ENCODE data around the gene MAPK8.

Gene MAPK8

GRCh38 chr10:48306265-48306869 lies at the start of gene MAPK8 (continued):
- TF ChIP-seq, protein P1, sequence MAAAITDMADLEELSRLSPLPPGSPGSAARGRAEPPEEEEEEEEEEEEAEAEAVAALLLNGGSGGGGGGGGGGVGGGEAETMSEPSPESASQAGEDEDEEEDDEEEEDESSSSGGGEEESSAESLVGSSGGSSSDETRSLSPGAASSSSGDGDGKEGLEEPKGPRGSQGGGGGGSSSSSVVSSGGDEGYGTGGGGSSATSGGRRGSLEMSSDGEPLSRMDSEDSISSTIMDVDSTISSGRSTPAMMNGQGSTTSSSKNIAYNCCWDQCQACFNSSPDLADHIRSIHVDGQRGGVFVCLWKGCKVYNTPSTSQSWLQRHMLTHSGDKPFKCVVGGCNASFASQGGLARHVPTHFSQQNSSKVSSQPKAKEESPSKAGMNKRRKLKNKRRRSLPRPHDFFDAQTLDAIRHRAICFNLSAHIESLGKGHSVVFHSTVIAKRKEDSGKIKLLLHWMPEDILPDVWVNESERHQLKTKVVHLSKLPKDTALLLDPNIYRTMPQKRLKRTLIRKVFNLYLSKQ (tag by site-specific recombination; IDR thresholded peaks at IDR 0.05; ENCODE audit: borderline replicate concordance) = no peak
- TF ChIP-seq ZNF660 (tag by site-specific recombination; IDR thresholded peaks at IDR 0.05) (peak; percentile 66; the same call in 1 of the 2 replicates), ZEB2 (tag by site-specific recombination; IDR thresholded peaks at IDR 0.05) (peak; percentile 78), OSR2 (tag by site-specific recombination; IDR thresholded peaks at IDR 0.05) (peak; percentile 80), GLIS1 (tag by site-specific recombination; IDR thresholded peaks at IDR 0.05) (peak; percentile 56; the same call in 1 of the 2 replicates), ZFP37 (tag by site-specific recombination; IDR thresholded peaks at IDR 0.05) (0 out of 2 replicates have a peak, but pooled peaks have one; percentile 30), ZNF341 (tag by site-specific recombination; IDR thresholded peaks at IDR 0.05; ENCODE audit: low read depth) (no peak), SP2 (tag by site-specific recombination; IDR thresholded peaks at IDR 0.05) (peak; percentile 62), ZNF433 (tag by site-specific recombination; IDR thresholded peaks at IDR 0.05; ENCODE audit: low read depth) (no peak), BCL11B (tag by site-specific recombination; IDR thresholded peaks at IDR 0.05; ENCODE audit: low read depth) (peak; percentile 53; the same call in 1 of the 2 replicates), ZNF510 (tag by site-specific recombination; IDR thresholded peaks at IDR 0.05; ENCODE audit: insufficient replicate concordance) (no peak), SCRT1 (tag by site-specific recombination; IDR thresholded peaks at IDR 0.05; ENCODE audit: borderline replicate concordance) (no peak), ZSCAN23 (tag by site-specific recombination; IDR thresholded peaks at IDR 0.05) (no peak), ZBTB6 (tag by site-specific recombination; IDR thresholded peaks at IDR 0.05) (0 out of 2 replicates have a peak, but pooled peaks have one; percentile 8), KLF16 (tag by site-specific recombination; IDR thresholded peaks at IDR 0.05) (peak; percentile 53), GLIS2 (tag by site-specific recombination; IDR thresholded peaks at IDR 0.05) (peak; percentile 56; the same call in 1 of the 2 replicates), SP7 (tag by site-specific recombination; IDR thresholded peaks at IDR 0.05) (peak; percentile 52), ZNF560 (tag by site-specific recombination; IDR thresholded peaks at IDR 0.05; ENCODE audit: borderline replicate concordance) (no peak), EGR2 (tag by site-specific recombination; IDR thresholded peaks at IDR 0.05; ENCODE audit: low read depth) (0 out of 2 replicates have a peak, but pooled peaks have one; percentile 5), ZNF366 (tag by site-specific recombination; conservative IDR thresholded peaks at IDR 0.05) (no peak), ZNF211 (tag by site-specific recombination; IDR thresholded peaks at IDR 0.05; ENCODE audit: low read depth) (no peak), KLF1 (tag by site-specific recombination; IDR thresholded peaks at IDR 0.05) (peak; percentile 83)
- TF ChIP-seq, protein P2, sequence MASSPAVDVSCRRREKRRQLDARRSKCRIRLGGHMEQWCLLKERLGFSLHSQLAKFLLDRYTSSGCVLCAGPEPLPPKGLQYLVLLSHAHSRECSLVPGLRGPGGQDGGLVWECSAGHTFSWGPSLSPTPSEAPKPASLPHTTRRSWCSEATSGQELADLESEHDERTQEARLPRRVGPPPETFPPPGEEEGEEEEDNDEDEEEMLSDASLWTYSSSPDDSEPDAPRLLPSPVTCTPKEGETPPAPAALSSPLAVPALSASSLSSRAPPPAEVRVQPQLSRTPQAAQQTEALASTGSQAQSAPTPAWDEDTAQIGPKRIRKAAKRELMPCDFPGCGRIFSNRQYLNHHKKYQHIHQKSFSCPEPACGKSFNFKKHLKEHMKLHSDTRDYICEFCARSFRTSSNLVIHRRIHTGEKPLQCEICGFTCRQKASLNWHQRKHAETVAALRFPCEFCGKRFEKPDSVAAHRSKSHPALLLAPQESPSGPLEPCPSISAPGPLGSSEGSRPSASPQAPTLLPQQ (tag by site-specific recombination; IDR thresholded peaks at IDR 0.05) = peak; percentile 36; the same call in 1 of the 2 replicates
- TF ChIP-seq, protein P3, sequence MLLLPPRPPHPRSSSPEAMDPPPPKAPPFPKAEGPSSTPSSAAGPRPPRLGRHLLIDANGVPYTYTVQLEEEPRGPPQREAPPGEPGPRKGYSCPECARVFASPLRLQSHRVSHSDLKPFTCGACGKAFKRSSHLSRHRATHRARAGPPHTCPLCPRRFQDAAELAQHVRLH (tag by site-specific recombination; IDR thresholded peaks at IDR 0.05) = no peak
- TF ChIP-seq, protein P4, sequence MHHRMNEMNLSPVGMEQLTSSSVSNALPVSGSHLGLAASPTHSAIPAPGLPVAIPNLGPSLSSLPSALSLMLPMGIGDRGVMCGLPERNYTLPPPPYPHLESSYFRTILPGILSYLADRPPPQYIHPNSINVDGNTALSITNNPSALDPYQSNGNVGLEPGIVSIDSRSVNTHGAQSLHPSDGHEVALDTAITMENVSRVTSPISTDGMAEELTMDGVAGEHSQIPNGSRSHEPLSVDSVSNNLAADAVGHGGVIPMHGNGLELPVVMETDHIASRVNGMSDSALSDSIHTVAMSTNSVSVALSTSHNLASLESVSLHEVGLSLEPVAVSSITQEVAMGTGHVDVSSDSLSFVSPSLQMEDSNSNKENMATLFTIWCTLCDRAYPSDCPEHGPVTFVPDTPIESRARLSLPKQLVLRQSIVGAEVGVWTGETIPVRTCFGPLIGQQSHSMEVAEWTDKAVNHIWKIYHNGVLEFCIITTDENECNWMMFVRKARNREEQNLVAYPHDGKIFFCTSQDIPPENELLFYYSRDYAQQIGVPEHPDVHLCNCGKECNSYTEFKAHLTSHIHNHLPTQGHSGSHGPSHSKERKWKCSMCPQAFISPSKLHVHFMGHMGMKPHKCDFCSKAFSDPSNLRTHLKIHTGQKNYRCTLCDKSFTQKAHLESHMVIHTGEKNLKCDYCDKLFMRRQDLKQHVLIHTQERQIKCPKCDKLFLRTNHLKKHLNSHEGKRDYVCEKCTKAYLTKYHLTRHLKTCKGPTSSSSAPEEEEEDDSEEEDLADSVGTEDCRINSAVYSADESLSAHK (tag by site-specific recombination; IDR thresholded peaks at IDR 0.05) = peak; percentile 42; the same call in 1 of the 2 replicates
- TF ChIP-seq, protein P5, sequence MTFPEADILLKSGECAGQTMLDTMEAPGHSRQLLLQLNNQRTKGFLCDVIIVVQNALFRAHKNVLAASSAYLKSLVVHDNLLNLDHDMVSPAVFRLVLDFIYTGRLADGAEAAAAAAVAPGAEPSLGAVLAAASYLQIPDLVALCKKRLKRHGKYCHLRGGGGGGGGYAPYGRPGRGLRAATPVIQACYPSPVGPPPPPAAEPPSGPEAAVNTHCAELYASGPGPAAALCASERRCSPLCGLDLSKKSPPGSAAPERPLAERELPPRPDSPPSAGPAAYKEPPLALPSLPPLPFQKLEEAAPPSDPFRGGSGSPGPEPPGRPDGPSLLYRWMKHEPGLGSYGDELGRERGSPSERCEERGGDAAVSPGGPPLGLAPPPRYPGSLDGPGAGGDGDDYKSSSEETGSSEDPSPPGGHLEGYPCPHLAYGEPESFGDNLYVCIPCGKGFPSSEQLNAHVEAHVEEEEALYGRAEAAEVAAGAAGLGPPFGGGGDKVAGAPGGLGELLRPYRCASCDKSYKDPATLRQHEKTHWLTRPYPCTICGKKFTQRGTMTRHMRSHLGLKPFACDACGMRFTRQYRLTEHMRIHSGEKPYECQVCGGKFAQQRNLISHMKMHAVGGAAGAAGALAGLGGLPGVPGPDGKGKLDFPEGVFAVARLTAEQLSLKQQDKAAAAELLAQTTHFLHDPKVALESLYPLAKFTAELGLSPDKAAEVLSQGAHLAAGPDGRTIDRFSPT (tag by site-specific recombination; IDR thresholded peaks at IDR 0.05) = peak; percentile 48; the same call in 1 of the 2 replicates
- TF ChIP-seq, protein P6, sequence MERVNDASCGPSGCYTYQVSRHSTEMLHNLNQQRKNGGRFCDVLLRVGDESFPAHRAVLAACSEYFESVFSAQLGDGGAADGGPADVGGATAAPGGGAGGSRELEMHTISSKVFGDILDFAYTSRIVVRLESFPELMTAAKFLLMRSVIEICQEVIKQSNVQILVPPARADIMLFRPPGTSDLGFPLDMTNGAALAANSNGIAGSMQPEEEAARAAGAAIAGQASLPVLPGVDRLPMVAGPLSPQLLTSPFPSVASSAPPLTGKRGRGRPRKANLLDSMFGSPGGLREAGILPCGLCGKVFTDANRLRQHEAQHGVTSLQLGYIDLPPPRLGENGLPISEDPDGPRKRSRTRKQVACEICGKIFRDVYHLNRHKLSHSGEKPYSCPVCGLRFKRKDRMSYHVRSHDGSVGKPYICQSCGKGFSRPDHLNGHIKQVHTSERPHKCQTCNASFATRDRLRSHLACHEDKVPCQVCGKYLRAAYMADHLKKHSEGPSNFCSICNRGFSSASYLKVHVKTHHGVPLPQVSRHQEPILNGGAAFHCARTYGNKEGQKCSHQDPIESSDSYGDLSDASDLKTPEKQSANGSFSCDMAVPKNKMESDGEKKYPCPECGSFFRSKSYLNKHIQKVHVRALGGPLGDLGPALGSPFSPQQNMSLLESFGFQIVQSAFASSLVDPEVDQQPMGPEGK (tag by site-specific recombination; IDR thresholded peaks at IDR 0.05) = peak; percentile 60

Data from HEK293 (cell line).